AG04450 (cell line): Measurements from ENCODE around the gene NDUFS4. TPM values are rescaled to one million over a fixed set of nuclear protein-coding genes. Genes with fewer than 3 reads are reported as not detected.

Experiments
- CTCF ChIA-PET: fragments of 300-600, 350-600 bp; formaldehyde crosslinking; extraction: SDS; loops from one replicate; lab custom pipeline; 2022; ENCODE audit warnings: antibody characterized with exemption, inconsistent platforms; lab: Charles Lee
- POLR2A ChIA-PET: fragments of 350-600 bp; formaldehyde crosslinking; extraction: SDS; loops from one replicate; lab custom pipeline; 2021; ENCODE audit warnings: antibody characterized with exemption, inconsistent platforms; lab: Yijun Ruan, JAX
- DNase-seq: peaks from one replicate; pipeline ENCODE4 v3.0.0-alpha.2; 2011; ENCODE audit warnings: low read depth, low spot score
- H3K27ac ChIP-seq: one replicate; pipeline ENCODE4 v1.5.1; 2012; ENCODE audit warnings: low read depth, low read length, control low read depth
- H3K27me3 ChIP-seq: one replicate; pipeline ENCODE4 v1.6.0; 2012; ENCODE audit warnings: low read length; ENCODE audit not compliant: control insufficient read depth, insufficient read depth
- H3K4me3 ChIP-seq: 2 replicates; pipeline ENCODE4 v1.5.1; 2011; ENCODE audit warnings: mild to moderate bottlenecking, low read depth, low read length, control low read depth
- H3K9me3 ChIP-seq: 2 replicates; pipeline ENCODE4 v1.5.1; 2012; ENCODE audit warnings: low read length; ENCODE audit not compliant: control insufficient read depth, insufficient read depth
- CTCF ChIP-seq: IDR thresholded peaks from 2 replicates; pipeline ENCODE4 v1.5.1; 2011; ENCODE audit warnings: low read depth, low read length, control low read depth, inconsistent platforms
- polyA plus RNA-seq: library from polyadenylated mRNA; depleted of rRNA; stranded (reverse); fragments of >200 nt; gene quantifications from 2 replicates; pipeline ENCODE4 v1.2.3, GENCODE V29; 2011

NDUFS4 gene
- polyA plus RNA-seq, 1 experiment = 201 TPM

GRCh38 chr5:53578854-53579253 lies 18.4 kb downstream of the NDUFS4 start:
- CTCF ChIA-PET = no interaction called here
- no peak overlapping the region for H3K27ac ChIP-seq
- no peak for DNase-seq
- H3K4me3 ChIP-seq = no peak overlapping the region
- no peaks in the 10 kb centered on the region for H3K9me3 ChIP-seq
- no peaks in the 10 kb centered on the region for H3K27me3 ChIP-seq
- POLR2A ChIA-PET = no interaction called here
- TF ChIP-seq CTCF = no peak

- TF ChIP-seq CTCF = no peak
- CTCF ChIA-PET = interaction anchor here (0.6 kb wide), 1 partner anchor 485 kb away, joined by 3 read pairs; no protein-coding TSS in a partner anchor
- DNase-seq = no peak
- H3K4me3 ChIP-seq = no peak overlapping the region
- no peak overlapping the region for H3K27ac ChIP-seq
- POLR2A ChIA-PET = no interaction called here
- no peaks in the 10 kb centered on the region for H3K9me3 ChIP-seq
- H3K27me3 ChIP-seq = no peaks in the 10 kb centered on the region
Measured at GRCh38 chr5:53580547-53580946, 20.1 kb downstream of the NDUFS4 start.

GRCh38 chr5:53582225-53582624 lies 21.8 kb downstream of the NDUFS4 start:
- no peak for DNase-seq
- H3K27me3 ChIP-seq = no peaks in the 10 kb centered on the region
- ChIA-PET CTCF (interaction anchor here (1.3 kb wide), 1 partner anchor 412 kb away, joined by 4 read pairs; no protein-coding TSS in a partner anchor), POLR2A (no interaction called here)
- H3K27ac ChIP-seq = no peak overlapping the region
- no peak overlapping the region for H3K4me3 ChIP-seq
- no peak for TF ChIP-seq CTCF
- no peaks in the 10 kb centered on the region for H3K9me3 ChIP-seq

GRCh38 chr5:53590759-53591158 lies 30.3 kb downstream of the NDUFS4 start:
- CTCF ChIA-PET = no interaction called here
- Histone ChIP-seq H3K27me3 (no peaks in the 10 kb centered on the region), H3K27ac (no peak overlapping the region), H3K9me3 (no peaks in the 10 kb centered on the region), H3K4me3 (no peak overlapping the region)
- DNase-seq = no peak
- no peak for TF ChIP-seq CTCF
- POLR2A ChIA-PET = no interaction called here

- no peaks in the 10 kb centered on the region for H3K27me3 ChIP-seq
- H3K27ac ChIP-seq = no peak overlapping the region
- DNase-seq = no peak
- no peaks in the 10 kb centered on the region for H3K9me3 ChIP-seq
- CTCF ChIA-PET = no interaction called here
- no peak for TF ChIP-seq CTCF
- no peak overlapping the region for H3K4me3 ChIP-seq
- POLR2A ChIA-PET = no interaction called here
Measured at GRCh38 chr5:53594419-53594818, 34.0 kb downstream of the NDUFS4 start.
